Measurements from ENCODE around the gene CHCHD10.

DNA sequence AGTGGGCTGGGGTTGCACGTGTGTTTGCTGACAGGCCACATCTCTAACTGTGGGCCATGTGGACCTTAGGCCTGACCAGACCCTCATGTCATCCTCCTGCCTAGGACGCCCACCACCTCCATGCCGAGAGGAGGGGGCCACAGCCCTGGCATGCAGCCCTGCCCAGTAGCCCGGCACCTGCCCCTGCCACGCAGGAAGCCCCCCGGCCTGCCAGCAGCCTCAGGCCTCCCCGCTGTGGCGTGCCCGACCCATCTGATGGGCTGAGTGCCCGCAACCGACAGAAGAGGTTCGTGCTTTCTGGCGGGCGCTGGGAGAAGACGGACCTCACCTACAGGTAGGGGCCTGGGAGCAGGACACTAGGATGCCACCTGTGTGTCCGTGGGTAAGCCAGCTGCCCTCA lies 11.3 kb upstream of the CHCHD10 start:
- TF ChIP-seq, protein P1, sequence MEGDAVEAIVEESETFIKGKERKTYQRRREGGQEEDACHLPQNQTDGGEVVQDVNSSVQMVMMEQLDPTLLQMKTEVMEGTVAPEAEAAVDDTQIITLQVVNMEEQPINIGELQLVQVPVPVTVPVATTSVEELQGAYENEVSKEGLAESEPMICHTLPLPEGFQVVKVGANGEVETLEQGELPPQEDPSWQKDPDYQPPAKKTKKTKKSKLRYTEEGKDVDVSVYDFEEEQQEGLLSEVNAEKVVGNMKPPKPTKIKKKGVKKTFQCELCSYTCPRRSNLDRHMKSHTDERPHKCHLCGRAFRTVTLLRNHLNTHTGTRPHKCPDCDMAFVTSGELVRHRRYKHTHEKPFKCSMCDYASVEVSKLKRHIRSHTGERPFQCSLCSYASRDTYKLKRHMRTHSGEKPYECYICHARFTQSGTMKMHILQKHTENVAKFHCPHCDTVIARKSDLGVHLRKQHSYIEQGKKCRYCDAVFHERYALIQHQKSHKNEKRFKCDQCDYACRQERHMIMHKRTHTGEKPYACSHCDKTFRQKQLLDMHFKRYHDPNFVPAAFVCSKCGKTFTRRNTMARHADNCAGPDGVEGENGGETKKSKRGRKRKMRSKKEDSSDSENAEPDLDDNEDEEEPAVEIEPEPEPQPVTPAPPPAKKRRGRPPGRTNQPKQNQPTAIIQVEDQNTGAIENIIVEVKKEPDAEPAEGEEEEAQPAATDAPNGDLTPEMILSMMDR (IDR thresholded peaks at IDR 0.05), result no peak
- no peak for TF ChIP-seq POLR2A (IDR thresholded peaks at IDR 0.05)
